NCI-H345 treated with DMSO at 0.1 percent for 48 hours (cell line): ENCODE measurements around the gene IBSP.

ENCODE experiments used
- DNase-seq: peaks from one replicate; lab custom pipeline; 2025; ENCODE audit not compliant: unreplicated experiment; lab: John Stamatoyannopoulos, UW

The IBSP gene, protein sequence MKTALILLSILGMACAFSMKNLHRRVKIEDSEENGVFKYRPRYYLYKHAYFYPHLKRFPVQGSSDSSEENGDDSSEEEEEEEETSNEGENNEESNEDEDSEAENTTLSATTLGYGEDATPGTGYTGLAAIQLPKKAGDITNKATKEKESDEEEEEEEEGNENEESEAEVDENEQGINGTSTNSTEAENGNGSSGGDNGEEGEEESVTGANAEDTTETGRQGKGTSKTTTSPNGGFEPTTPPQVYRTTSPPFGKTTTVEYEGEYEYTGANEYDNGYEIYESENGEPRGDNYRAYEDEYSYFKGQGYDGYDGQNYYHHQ

DNA sequence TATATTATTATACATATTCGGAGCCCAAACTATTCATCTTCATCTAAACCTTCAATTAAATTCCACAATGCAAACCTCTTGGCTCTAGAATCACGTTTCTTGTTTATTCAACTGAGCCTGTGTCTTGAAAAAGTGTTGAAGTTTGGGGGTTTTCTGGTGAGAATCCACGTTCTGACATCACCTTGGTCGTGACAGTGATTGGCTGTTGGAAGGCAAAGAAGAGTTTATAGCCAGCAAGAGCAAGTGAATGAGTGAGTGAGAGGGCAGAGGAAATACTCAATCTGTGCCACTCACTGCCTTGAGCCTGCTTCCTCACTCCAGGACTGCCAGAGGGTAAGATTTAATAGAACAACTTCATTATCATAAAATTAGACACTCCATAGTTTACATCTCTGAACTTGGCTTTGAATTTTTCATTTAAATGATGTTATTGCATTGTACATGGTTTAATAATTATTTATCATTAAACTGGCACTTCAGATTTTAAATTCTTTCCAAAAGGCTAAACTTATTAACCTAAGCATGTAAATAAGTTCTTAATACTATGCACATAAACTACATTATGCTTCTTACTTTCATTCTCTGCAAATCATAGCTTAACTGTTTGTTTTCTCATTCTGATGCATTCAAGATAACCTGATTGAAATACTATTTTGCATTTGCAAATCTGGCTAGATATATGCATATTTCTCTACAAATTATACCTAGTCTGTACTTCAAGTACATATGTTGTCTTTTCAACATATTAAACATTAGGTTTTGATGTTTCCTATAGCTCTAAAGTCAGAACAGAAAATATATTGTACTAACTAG is at the start of gene IBSP:
Gene IBSP (plus strand): TSS at position 254 of the 813 bp plus-strand sequence. CDS start 2,808 bp downstream, outside the sequence.
- DNase-seq: no peak

DNA sequence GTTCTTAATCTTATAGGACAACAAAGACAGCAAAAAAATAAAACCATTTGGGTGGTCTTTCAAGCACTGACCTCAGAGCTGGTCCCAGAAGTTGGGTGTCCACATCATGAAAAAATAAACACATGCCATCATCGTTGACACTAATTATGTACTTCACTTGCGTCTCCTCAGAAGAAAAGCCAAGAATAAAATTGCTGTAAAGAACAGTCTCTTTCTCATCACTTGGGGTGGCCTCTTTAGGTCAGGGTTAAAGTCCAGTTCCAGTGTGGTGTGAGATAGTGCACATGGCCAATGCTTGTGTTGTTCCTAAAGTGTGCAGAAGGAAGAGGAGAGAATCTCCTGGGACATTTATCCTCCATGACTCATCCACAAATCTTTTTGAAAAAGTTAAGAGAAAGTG is 49.5 kb upstream of the IBSP start:
- no peak for DNase-seq

DNA sequence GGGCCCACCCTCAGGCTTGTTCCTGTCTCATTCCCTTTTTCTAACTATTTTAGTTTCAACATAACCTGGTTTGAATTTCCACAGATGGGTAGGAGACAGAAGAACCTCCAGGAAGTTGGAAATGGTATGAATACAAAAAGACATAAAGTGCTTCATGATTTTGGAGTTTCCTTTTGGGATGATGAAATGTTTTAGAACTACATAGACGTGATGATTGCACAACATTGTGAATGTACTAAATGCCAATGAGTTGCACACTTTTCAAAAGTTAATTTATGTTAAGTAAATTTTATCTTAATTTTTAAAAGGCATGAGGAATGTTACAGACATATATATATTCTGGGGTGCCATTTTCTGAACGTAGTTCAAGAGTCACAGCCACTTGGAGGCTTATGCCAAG is 41.1 kb upstream of the IBSP start:
- DNase-seq: no peak

DNA sequence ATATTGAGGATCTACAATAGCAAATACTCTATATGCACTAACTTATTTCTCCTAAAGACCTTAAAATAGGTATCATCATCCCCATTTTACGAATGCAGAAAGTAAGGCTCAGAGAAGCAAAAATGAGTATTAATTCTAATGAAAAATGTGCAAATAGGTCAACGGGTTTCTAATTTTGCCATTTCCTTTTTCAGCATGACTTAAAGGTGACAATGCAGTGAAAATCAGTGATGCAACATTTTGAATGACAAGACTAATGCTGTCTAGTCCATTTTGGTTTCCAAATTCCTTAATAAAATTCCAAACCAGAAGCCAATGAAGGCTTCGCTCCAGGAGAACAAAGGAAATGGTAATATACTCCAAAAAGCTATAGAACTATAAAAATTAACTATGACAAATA is 37.0 kb upstream of the IBSP start:
- no peak for DNase-seq

DNA sequence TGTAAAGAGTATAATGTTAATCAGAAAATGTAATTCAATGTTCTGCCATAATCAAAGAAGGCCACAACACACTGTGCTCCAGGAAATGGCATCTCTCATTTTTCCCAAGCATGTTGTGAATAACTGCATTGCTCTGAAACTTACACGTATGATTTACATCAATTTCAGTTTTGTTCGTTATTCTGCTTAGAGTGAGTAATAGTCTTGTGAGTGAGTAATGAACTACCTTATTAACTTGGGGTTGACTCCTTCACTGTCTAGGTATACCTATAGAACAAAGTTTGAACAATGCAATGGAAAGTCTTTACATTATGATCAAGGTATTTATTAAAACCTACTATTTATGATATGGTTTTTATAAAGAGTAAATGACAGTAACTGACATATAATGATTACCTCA is 17.8 kb upstream of the IBSP start:
- DNase-seq: no peak

DNA sequence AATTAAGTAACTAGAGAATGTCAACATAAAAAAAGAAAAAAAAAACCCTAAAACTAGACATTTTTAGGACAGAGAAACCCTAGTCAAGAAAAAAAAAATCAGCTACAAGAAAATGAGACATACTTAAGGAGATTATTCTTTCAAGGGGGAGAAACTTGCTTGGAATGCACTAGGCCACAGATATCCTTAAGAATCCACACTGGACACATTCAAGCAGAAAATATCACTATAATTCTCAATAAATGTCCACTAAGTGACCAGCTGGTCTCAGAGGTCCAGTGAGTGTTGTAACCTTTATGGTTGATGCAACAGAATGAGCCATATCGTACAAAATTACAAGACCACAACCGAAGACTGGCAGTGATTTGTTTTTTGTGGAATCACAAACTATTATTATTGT is 15.6 kb upstream of the IBSP start:
- DNase-seq: no peak

DNA sequence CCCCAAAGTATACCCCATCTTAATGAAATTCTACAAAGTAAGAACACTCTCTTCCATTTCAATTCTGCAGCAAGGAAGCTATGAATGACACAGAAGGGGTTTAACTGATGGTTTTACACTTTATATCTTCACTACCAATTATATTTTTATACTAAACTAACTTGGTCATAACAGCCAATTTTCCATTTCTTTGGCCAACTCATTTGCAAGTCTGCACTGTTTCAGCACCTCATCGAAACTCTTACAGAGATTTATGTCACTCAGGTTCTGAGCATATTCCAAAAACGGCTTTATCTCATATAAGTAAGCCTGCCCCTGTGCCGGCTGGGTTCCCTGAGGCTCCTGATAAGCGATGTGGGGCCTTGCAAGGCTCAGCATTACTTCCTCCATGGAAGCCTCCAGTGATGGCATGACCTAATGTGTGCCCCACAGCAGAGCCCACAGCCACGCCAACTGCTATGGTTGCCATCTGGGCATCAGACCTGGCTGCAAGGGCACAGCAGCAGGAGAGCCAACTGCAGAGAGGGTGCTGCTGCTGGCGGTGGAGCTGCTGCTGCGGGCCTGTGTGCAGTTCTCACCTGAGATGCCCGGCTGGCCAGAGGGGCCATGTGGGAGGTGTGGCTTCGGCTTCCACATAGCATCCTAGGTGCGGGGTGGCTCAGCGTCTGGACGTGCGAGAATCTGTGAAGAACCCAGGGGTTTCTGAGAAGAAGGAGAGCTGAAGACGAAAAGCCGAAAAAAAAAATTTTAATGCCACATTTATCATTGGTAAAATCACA is 13.4 kb upstream of the IBSP start:
- no peak for DNase-seq

DNA sequence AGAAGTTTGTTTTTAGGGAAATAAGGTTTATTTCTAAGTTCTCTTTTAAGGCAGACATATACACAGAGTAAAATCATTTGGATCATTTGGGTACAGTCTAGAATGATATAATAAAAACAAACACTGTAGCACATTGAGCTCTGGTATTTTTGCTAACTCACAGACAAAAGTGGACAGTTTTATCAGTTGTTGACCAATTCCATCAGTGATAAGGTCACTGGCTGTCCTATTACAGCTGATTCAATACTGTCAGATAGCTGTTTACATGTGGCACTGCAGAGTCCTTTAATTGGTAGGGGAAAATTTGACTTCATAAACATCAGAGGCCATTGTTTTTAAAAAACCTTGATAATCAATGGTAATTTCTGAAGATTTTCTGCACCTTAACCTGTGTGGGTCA is 3.5 kb downstream of the IBSP start:
- no peak for DNase-seq

DNA sequence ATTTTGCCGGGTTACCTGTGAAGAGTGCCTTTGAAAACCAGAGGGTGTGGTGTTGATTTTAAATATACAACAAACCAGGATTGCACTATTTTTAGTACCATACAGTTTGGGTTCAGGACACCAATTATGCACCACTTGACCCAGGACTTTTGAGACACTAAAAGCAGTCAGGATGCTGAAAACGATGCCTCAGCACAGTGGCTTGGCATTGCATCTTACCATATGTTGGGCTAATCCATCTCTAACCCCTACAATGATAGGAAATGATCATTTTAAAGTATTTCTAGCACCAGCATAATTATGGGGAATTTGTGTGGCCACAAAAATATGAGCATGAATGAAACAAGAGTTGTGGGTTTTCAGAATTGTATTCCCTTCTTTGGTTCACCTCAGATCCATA is 4.1 kb downstream of the IBSP start:
- DNase-seq: no peak

DNA sequence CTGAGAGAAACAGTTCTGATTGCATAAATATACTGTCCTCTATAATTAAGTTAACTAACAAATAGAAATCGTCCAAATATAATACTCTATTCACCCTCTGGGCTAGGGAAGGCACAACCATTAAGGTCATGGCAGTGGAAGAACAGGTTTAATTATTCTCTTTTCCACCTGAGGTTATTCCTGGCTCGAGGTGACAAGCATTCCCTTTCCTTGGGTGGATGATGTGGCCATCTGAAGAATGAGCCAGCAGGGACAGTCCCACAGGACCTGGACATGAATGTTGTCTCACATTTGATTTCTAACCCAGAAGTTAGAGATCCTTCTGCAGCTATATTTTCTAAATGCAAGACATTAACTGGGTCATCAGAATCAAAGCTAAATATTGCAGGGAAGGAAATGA is 5.5 kb downstream of the IBSP start:
- no peak for DNase-seq

DNA sequence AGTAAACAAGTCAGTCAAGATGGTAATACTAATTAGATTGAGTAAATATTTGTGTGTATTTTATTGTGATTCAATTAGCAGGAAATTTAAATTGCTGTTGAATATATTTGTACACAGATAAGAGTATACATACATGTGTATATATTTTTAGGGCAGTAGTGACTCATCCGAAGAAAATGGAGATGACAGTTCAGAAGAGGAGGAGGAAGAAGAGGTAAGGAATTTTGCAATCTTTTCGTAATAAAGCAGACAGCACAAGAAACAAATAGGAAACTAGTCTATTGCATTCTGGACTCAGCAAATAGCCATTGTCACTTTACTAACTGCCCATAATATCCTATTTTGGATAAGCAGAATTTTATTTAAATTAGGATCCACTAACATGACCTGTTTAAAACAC is 6.6 kb downstream of the IBSP start:
- no peak for DNase-seq

DNA sequence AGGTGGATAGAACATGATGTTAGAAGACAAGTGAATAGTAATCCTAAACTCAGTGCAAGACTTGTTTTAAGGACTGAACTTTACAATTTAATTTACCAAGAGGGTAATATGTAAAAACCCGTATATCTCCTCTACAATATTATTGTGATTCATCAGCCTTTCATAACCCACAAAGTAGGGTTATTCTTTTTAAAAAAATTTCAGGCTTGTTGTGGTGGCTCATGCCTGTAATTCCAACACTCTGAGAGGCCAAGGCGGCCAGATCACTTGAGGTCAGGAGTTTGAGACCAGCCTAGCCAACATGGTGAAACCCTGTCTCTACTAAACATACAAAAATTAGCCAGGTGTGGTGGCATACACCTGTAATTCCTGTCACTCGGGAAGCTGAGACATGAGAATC is 7.2 kb downstream of the IBSP start:
- DNase-seq: no peak

DNA sequence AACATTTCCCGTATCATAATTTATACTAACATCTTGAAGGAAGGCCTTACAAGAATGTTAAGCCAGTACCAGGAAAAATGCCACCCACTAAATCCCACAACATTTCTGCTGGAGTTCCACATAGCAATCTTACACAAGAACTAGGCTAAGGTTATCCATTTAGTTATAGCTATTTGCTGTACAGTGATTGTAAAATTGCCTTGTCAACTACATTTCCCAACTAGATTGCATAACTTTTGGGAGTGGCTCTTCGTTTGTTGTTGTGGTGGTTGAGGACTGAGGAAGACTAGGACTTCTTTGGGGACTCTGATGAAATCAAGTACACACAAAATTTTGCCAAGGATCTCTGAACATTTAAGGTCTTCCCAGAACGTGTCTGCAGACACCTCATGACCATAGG is 8.0 kb downstream of the IBSP start:
- DNase-seq: no peak

DNA sequence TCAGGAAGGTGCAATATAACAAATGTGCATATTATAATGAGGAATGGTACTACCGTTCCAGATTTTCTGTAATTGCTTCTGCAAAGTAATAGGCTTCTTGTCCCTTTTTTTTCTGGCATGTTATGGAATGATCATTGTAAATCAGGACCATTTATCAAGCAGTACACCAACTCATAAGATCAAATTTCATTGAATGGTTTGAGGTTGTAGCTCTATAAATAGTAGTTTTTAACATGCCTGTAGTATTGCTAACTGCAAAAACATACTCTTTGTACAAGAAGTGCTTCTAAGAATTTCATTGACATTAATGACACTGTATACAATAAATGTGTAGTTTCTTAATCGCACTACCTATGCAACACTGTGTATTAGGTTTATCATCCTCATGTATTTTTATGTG is 12.6 kb downstream of the IBSP start:
- no peak for DNase-seq

DNA sequence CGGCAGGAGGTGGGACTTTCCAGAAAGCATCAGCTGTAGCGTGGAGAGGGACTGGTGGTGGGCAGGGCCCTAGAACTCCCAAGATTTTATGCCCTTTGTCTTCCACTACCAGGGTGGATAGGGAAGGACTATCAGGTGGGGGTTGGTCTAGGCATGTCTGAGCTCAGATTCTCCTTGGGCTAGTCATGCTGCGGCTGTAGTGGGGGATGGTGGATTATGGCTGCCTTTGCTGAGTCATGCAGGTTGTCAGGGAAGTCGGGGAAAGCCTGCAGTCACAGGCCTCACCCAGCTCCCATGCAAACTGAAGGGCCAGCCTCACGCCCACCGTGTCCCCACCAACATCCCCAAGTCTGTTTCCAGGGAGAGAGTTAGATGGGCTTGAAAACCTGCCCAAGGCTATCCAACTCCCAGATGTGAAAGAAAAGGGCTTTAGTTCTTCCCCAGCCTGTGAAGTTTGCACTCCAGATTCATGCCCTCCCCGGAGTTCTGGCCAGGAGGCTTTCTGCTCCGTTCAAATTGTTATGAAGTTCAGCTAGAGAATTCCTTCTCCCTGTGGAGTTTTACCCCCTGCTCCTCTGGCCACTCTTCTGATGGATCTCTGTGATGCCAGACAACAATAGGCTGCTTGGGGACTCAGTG is 20.0 kb downstream of the IBSP start:
- DNase-seq: no peak

DNA sequence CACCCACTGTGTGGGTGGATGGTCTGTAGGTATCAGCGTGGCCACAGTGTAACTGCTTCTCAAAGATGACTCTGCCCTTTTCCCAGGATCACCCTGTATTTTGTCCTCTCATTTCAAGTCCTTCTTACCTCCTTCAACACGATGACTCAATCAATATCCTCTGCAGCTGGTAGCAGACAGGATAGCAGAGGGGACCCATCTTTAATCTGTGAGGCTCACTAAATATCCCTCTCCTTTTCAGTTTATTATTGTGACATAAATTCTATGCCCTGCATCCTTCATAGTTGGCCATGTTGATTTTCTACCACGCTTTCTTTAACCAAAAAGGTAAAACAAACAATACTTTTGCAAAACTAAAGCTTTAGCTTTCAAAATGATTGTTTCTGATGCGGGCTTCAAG is 23.8 kb downstream of the IBSP start:
- no peak for DNase-seq

DNA sequence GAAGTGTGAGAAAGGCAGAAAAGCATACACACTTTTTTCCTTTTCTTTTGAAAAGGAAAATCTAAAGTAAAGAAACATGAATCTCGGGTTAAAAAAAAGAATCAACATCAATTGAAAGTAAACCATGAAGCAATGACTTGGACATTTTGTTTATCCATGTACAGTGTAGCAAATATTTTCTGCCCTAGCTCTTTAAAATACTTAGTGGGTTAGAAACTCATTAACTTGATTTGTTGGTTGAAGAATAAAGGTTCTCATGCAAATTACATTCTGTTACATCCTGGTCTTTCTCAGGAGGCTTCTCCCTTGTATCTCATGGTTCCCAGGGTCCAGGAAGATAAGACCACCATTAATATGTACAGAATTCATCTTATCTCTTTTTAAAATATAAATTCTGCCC is 24.4 kb downstream of the IBSP start:
- no peak for DNase-seq

DNA sequence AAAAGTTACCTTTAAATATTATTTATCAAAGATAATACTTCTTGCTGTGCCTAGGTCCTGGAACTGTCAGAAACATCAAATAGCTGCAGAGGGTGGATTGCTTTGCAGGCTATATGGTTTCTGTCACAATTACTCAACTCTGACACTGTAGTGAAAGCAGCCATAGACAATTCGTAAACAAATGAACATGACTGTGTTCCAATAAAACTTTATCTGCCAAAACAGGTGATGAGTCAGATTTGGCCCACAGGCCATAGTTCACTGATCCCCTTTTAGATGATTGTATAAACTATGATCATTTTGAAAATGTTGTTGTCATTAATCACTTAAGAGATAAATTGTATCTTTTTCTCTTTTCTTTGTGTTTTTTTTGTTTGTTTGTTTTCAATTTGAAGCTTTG is 25.0 kb downstream of the IBSP start:
- DNase-seq: no peak

DNA sequence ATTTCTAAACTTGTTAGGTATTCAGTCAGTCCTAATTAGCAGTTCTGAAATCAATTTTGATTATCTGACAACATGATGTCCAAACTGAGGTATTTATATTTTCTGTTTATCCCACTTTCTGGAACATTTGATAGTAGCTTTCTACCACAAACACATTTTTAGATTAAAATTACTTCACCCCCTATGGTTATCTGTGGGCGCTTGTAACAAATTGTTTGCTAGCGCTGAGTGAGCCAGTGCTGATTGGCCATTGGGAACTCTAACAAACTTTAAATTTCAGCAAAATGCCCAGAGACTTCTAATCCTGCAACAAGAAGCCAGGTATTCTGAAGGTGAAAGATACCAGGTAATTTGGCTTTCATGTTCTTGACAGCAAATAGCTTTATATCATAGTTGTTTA is 33.3 kb downstream of the IBSP start, which contains the start of gene MEPE:
Gene MEPE (plus strand): TSS at position 301 of the 400 bp plus-strand sequence. CDS start 1,746 bp downstream, outside the sequence.
- no peak for DNase-seq

DNA sequence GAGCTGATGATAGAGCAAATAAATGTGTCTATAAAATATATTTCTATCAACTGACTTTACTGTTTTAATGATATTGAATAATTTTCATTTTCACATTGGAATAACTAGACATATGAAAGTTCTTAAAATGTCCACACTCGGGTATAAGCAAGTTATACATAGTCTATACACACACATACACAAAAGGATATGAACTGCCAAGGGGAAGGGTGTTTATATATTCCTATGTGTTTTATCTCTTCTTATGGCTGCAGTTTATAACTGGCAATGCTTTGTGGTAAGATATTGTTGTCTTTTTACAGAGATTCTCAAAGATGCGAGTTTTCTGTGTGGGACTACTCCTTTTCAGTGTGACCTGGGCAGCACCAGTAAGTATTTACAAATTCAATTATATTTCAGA is 35.0 kb downstream of the IBSP start:
- DNase-seq: no peak

DNA sequence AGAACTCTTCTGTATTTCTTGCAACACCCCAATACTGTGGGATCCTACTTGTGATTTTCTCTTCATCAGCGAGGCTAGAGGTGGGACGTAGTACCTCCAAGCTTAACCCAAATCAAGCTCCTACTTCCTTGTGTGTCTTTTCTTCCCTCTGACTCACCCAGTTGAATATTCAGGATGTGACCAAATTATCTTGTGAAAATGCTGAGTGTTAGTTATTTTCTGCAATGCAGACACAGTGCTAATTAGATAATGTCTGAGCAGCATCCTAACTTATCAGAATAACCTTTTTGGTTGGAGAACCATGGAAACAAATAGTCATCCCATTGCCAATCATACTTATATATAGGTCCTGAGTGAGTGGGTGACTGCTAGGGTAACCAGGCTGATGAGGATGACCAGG is 35.8 kb downstream of the IBSP start:
- DNase-seq: no peak
